GM10266 (cell line): ENCODE measurements around the gene RPS13.
"Not testable (repeated sequence)": the region's sequence is repeated elsewhere in the genome, so short reads cannot be mapped to it uniquely, and the experiment has no call there.

Experiments
- DNase-seq: peaks from one replicate; pipeline ENCODE4 v3.0.0; 2012; ENCODE audit errors: extremely low spot score
- CTCF ChIP-seq: IDR thresholded peaks from 2 replicates; pipeline ENCODE4 v1.5.1; 2012; ENCODE audit warnings: mild to moderate bottlenecking, low read depth; ENCODE audit not compliant: control insufficient read depth, insufficient read depth; ENCODE audit errors: missing control alignments

The RPS13 gene

DNA sequence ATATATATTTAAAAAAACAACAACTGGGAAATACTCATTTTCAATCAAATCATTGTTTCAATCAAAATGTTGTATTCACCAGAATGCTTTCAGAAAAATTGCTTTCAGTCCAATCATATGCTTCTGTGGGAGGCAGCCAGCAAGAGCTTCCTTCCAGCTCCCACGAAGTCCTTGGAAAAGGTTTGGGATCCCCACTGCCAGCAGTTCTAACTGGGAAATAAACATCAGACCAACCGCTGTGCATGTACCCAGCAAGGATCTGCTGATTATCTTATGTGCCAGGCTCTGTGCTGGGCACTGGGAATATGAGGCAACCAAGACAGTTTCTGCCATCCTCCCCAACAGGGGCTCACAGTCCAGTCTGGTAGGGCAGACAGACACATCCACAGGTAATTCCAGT, 10.8 kb downstream of the RPS13 start:
- no peak for DNase-seq
- TF ChIP-seq CTCF, result no peak

DNA sequence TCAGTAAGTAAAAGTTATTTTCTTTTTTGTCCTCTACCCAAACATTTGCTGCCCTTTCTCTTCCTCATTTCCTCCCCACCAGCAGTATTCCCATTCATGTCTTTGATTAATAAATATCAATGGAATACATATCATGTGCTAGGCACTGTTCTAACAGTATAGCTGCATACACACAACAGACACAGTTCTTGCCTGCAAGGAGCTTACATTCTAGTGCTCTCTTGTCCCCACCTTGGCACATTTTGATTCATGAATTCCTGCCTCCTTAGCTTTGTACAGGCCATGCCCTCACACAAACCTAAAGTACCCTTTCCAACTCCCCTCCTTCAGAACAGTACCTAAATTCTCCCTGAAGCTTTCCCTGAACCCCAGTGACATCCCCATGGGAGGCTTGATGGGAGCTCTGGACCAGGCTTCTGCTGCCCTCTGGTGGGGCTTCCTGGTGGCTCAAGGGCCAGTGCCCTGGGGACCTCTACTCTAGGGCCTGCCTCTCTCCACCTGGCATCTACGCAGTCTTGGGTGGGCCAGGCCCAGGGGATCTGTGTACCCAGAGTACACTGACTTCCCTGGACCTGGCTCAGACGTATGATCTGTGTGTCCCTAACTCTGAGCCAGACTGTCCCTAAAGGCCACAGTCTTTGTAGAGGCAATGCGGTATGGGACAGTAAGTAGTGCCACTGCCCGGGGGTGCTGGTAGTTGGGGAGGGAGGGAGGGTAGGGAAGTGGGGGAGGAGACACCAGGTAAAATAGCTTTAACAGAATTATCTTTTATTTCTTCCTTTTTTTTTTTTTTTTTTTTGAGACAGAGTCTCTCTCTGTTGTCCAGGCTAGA, 14.1 kb downstream of the RPS13 start:
- peak; percentile 77 for TF ChIP-seq CTCF
- peak; percentile 60 for DNase-seq

DNA sequence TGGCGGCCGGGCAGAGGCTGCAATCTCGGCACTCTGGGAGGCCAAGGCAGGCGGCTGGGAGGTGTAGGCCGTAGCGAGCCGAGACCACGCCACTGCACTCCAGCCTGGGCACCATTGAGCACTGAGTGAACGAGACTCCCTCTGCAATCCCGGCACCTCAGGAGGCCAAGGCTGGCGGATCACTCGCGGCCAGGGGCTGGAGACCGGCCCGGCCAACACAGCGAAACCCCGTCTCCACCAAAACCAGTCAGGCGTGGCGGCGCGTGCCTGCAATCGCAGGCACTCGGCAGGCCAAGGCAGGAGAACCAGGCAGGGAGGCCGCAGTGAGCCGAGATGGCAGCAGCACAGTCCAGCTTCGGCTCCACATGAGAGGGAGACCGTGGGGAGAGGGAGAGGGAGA, 26.3 kb downstream of the RPS13 start:
- DNase-seq, result not testable (repeated sequence)

DNA sequence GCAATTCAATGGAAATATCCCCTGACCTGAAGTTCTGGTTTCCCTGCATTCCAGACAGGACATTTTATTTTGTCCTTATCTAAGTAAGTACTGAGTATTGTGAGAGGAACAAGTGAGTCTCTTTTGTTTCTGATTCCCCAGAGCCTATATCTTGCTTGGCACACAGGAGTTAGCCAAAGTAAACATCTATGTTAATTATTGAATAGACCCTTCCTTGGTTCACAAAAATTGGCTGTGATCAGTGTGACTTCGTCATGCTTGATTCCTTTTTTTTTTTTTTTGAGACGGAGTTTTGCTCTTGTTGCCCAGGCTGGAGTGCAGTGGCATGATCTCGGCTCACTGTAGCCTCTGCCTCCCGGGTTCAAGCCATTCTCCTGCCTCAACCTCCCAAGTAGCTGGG, 29.0 kb downstream of the RPS13 start:
- DNase-seq, result not testable (repeated sequence)

GRCh38 chr11:17046690-17047089, 30.8 kb downstream of the RPS13 start:
- no peak for DNase-seq

GRCh38 chr11:17036666-17037658, 40.5 kb downstream of the RPS13 start:
- TF ChIP-seq CTCF, result no peak
- no peak for DNase-seq

More at GRCh38 chr11:17046690-17047089, 30.8 kb downstream of the RPS13 start:
- TF ChIP-seq CTCF, result no peak

GRCh38 chr11:17034027-17034426, 43.4 kb downstream of the RPS13 start:
- DNase-seq, result not testable (repeated sequence)

DNA sequence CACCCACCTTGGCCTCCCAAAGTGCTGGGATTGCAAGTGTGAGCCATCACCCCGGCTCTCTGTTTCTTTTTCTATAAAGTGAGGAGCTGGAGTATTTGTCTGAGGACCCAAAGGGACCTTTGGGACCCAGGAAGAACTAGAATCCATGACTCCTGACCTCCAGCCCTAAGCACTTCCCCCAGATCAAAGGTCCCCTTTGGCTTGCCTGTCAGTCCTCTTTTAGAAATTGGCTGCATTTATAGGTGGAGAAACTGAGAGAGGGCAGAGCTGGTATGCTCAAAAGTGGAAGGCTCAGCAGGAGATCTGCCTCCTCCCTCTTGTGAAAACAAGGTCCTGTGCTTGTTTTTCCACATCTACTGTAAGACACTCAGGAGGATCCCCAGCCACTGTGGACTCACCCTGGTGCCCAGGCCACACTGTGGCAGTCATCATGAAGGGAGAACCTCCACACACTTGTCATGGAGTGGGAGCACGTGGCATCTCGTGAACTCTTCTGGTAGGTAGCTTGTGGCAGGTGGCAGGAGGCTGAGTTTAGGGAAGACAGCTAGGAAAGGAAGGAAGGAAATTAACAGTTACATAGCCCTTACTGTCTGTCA, 50.9 kb downstream of the RPS13 start:
- DNase-seq, result no peak
- no peak for TF ChIP-seq CTCF
